Renal pelvis (tissue), 12 donors: ENCODE measurements around the gene AKR1C1. TPM values are rescaled to one million over a fixed set of nuclear protein-coding genes. Genes with fewer than 3 reads are reported as not detected.
"Not testable (repeated sequence)": the region's sequence is repeated elsewhere in the genome, so short reads cannot be mapped to it uniquely, and the experiment has no call there.

ENCODE experiments used
- DNase-seq: peaks from one replicate; pipeline ENCODE4 v3.0.0-alpha.2; 2013
- long read RNA-seq, 16 experiments: transcript quantifications; one replicate each; lab custom pipeline, GENCODE V29; 2026
- polyA plus RNA-seq, 3 donors: library from polyadenylated mRNA; unstranded; fragments of 120-200 nt; gene quantifications; one replicate each; pipeline ENCODE4 v1.2.1, GENCODE V29; 2013; ENCODE audit not compliant: insufficient read length in 3 of 3

AKR1C1 gene
- polyA plus RNA-seq: 10 to 100 TPM; 10.3 to 15.7 (median 13.1) TPM
- long read RNA-seq, donor 1, full-length matches to known transcripts: 2 of 2 reads
- long read RNA-seq, donor 1, partial matches to known transcripts: 0 of 2 reads
- long read RNA-seq, donor 1, other reads (novel, unspliced or antisense): 0 of 2 reads
- long read RNA-seq, donor 2, full-length matches to known transcripts: 2 of 2 reads
- long read RNA-seq, donor 2, partial matches to known transcripts: 0 of 2 reads
- long read RNA-seq, donor 2, other reads (novel, unspliced or antisense): 0 of 2 reads
- long read RNA-seq, donor 3, full-length matches to known transcripts: 5 of 5 reads
- long read RNA-seq, donor 3, partial matches to known transcripts: 0 of 5 reads
- long read RNA-seq, donor 3, other reads (novel, unspliced or antisense): 0 of 5 reads
- long read RNA-seq, donor 4, full-length matches to known transcripts: 3 of 3 reads
- long read RNA-seq, donor 4, partial matches to known transcripts: 0 of 3 reads
- long read RNA-seq, donor 4, other reads (novel, unspliced or antisense): 0 of 3 reads
- long read RNA-seq, donor 5: 0 reads
- long read RNA-seq, donor 6, full-length matches to known transcripts: 1 of 1 reads
- long read RNA-seq, donor 6, partial matches to known transcripts: 0 of 1 reads
- long read RNA-seq, donor 6, other reads (novel, unspliced or antisense): 0 of 1 reads
- long read RNA-seq, donor 7, full-length matches to known transcripts: 3 of 3 reads
- long read RNA-seq, donor 7, partial matches to known transcripts: 0 of 3 reads
- long read RNA-seq, donor 7, other reads (novel, unspliced or antisense): 0 of 3 reads
- long read RNA-seq, donor 8: 0 reads
- long read RNA-seq, donor 9, full-length matches to known transcripts: 3 of 3 reads
- long read RNA-seq, donor 9, partial matches to known transcripts: 0 of 3 reads
- long read RNA-seq, donor 9, other reads (novel, unspliced or antisense): 0 of 3 reads
- long read RNA-seq, donor 10: 0 reads
- long read RNA-seq, donor 11: 0 reads
- long read RNA-seq, donor 12, full-length matches to known transcripts: 3 of 3 reads
- long read RNA-seq, donor 12, partial matches to known transcripts: 0 of 3 reads
- long read RNA-seq, donor 12, other reads (novel, unspliced or antisense): 0 of 3 reads
- long read RNA-seq, donor 13, full-length matches to known transcripts: 1 of 1 reads
- long read RNA-seq, donor 13, partial matches to known transcripts: 0 of 1 reads
- long read RNA-seq, donor 13, other reads (novel, unspliced or antisense): 0 of 1 reads
- long read RNA-seq, donor 14: 0 reads
- long read RNA-seq, donor 15, full-length matches to known transcripts: 4 of 4 reads
- long read RNA-seq, donor 15, partial matches to known transcripts: 0 of 4 reads
- long read RNA-seq, donor 15, other reads (novel, unspliced or antisense): 0 of 4 reads
- long read RNA-seq, donor 16, full-length matches to known transcripts: 1 of 1 reads
- long read RNA-seq, donor 16, partial matches to known transcripts: 0 of 1 reads
- long read RNA-seq, donor 16, other reads (novel, unspliced or antisense): 0 of 1 reads

GRCh38 chr10:4962876-4963814 is at the start of gene AKR1C1:
AKR1C1 (plus strand) TSS chr10:4963415; CDS start chr10:4963445, 30 bp downstream.
- DNase-seq: not testable (repeated sequence)

GRCh38 chr10:4914213-4914850 is 48.9 kb upstream of the AKR1C1 start:
- DNase-seq: no peak

GRCh38 chr10:4916086-4916716 is 47.0 kb upstream of the AKR1C1 start:
- no peak for DNase-seq

- no peak for DNase-seq
Measured at GRCh38 chr10:4918236-4918635, 45.0 kb upstream of the AKR1C1 start.

- DNase-seq: not testable (repeated sequence)
Measured at GRCh38 chr10:4924482-4924881, 38.7 kb upstream of the AKR1C1 start.

- DNase-seq: no peak
Measured at GRCh38 chr10:4926400-4926799, 36.8 kb upstream of the AKR1C1 start.

GRCh38 chr10:4931587-4931986 is 31.6 kb upstream of the AKR1C1 start:
- DNase-seq: no peak

- no peak for DNase-seq
Measured at GRCh38 chr10:4934391-4934987, 28.7 kb upstream of the AKR1C1 start.

- no peak for DNase-seq
Measured at GRCh38 chr10:4937346-4937745, 25.9 kb upstream of the AKR1C1 start.

- DNase-seq: no peak
Measured at GRCh38 chr10:4939224-4940072, 23.8 kb upstream of the AKR1C1 start.

GRCh38 chr10:4940073-4940428 is 23.2 kb upstream of the AKR1C1 start:
- not testable (repeated sequence) for DNase-seq

- DNase-seq: not testable (repeated sequence)
Measured at GRCh38 chr10:4940909-4941308, 22.3 kb upstream of the AKR1C1 start.

GRCh38 chr10:4941540-4942330 is 21.5 kb upstream of the AKR1C1 start:
- no peak for DNase-seq

- DNase-seq: not testable (repeated sequence)
Measured at GRCh38 chr10:4942931-4943330, 20.3 kb upstream of the AKR1C1 start.

GRCh38 chr10:4943416-4943815 is 19.8 kb upstream of the AKR1C1 start:
- not testable (repeated sequence) for DNase-seq

- no peak for DNase-seq
Measured at GRCh38 chr10:4943821-4944220, 19.4 kb upstream of the AKR1C1 start.

GRCh38 chr10:4944841-4945240 is 18.4 kb upstream of the AKR1C1 start:
- DNase-seq: no peak
